Endothelial cell of umbilical vein (primary cell): ENCODE results near the gene MIR17HG. TPM values are rescaled to one million over a fixed set of nuclear protein-coding genes. Genes with fewer than 3 reads are reported as not detected.

Experiments used
- BruUV-seq: library from RNA; stranded (reverse); fragments of 400-500 nt; replicated peaks from 2 replicates; lab custom pipeline; 2021; lab: Mats Ljungman, UMichigan
- CTCF ChIA-PET: fragments of 300-600, 350-600 bp; sonication (Branson Sonifier 250); formaldehyde crosslinking; loops from one replicate; lab custom pipeline; 2021; ENCODE audit warnings: antibody characterized with exemption, inconsistent platforms; lab: Charles Lee
- POLR2A ChIA-PET: fragments of 300-600, 350-600 bp; sonication (Branson Sonifier 250); formaldehyde crosslinking; loops from one replicate; lab custom pipeline; 2021; ENCODE audit warnings: antibody characterized with exemption, inconsistent platforms; lab: Charles Lee
- DNase-seq: peaks from one replicate; pipeline ENCODE4 v3.0.0-alpha.2; 2011; ENCODE audit warnings: low read depth, low spot score
- FAIRE-seq: peaks from 2 replicates; lab custom pipeline; 2011; peaks lifted over from hg19 to GRCh38; lab: Jason Lieb, UNC
- H2AFZ ChIP-seq: 2 replicates; pipeline ENCODE4 v1.6.0; 2012; ENCODE audit warnings: low read depth, low read length, control low read depth, inconsistent platforms
- H3K27ac ChIP-seq: 2 replicates; pipeline ENCODE4 v1.5.1; 2011; ENCODE audit warnings: low read depth, mild to moderate bottlenecking, control low read depth, low read length, moderate library complexity; ENCODE audit not compliant: insufficient read depth
- H3K27me3 ChIP-seq, 2 experiments: 2 replicates each; pipeline versions ENCODE4 v1.6.0 to v1.6.1; 2011; ENCODE audit warnings: low read length in 2 of 2, mixed read lengths in 1 of 2; ENCODE audit not compliant: control insufficient read depth in 2 of 2, insufficient read depth in 2 of 2
- H3K36me3 ChIP-seq, 2 experiments: 2 replicates in 1 of 2; 3 replicates in 1 of 2; pipeline ENCODE4 v1.5.1; 2011; ENCODE audit warnings: low read length in 2 of 2, mild to moderate bottlenecking in 1 of 2, moderate library complexity in 1 of 2; ENCODE audit not compliant: control insufficient read depth in 2 of 2, insufficient read depth in 2 of 2; ENCODE audit errors: extremely low read depth in 1 of 2
- H3K4me1 ChIP-seq: 3 replicates; pipeline ENCODE4 v1.5.1; 2011; ENCODE audit warnings: mild to moderate bottlenecking, low read length; ENCODE audit not compliant: control insufficient read depth, insufficient read depth; ENCODE audit errors: extremely low read depth
- H3K4me2 ChIP-seq: 2 replicates; pipeline ENCODE4 v1.6.1; 2011; ENCODE audit warnings: low read length, control low read depth, mixed read lengths; ENCODE audit not compliant: insufficient read depth
- H3K4me3 ChIP-seq, 3 experiments: fragments of 200-600 bp in 1 of 3; sonication (generic), shearing (Covaris generic) in 1 of 3; replicated peaks in 1 of 3; 2 replicates each; pipeline ENCODE4 v1.5.1; 2011 to 2016; ENCODE audit warnings: control low read depth in 3 of 3, low read length in 3 of 3, mild to moderate bottlenecking in 2 of 3, inconsistent platforms in 1 of 3, low read depth in 1 of 3, moderate library complexity in 1 of 3; ENCODE audit not compliant: insufficient read depth in 1 of 3
- H3K79me2 ChIP-seq: 2 replicates; pipeline ENCODE4 v1.6.0; 2012; ENCODE audit warnings: low read length, inconsistent platforms; ENCODE audit not compliant: control insufficient read depth, insufficient read depth
- H3K9ac ChIP-seq: replicated peaks from 2 replicates; pipeline ENCODE3; 2011; ENCODE audit warnings: low read length, control low read depth; ENCODE audit not compliant: insufficient read depth; ENCODE audit errors: extremely low read depth
- H3K9me1 ChIP-seq: replicated peaks from 3 replicates; pipeline ENCODE4 v1.6.0; 2011; ENCODE audit warnings: mild to moderate bottlenecking, low read length; ENCODE audit not compliant: control insufficient read depth, insufficient read depth; ENCODE audit errors: extremely low read depth
- H3K9me3 ChIP-seq: replicated peaks from 2 replicates; pipeline ENCODE4 v1.5.1; 2012; ENCODE audit warnings: low read length, inconsistent platforms; ENCODE audit not compliant: control insufficient read depth, insufficient read depth
- H4K20me1 ChIP-seq: replicated peaks from 2 replicates; pipeline ENCODE3; 2011; ENCODE audit warnings: mild to moderate bottlenecking, low read length; ENCODE audit not compliant: control insufficient read depth, insufficient read depth; ENCODE audit errors: extremely low read depth
- CTCF ChIP-seq, 2 donors: IDR thresholded peaks; 1 replicate in 1 of 2; 2 replicates in 1 of 2; pipeline ENCODE4 v1.5.1; 2011; ENCODE audit warnings: low read length in 2 of 2, mild to moderate bottlenecking in 2 of 2, moderate library complexity in 2 of 2, control low read depth in 1 of 2, inconsistent platforms in 1 of 2, low read depth in 1 of 2; ENCODE audit not compliant: insufficient read depth in 1 of 2; ENCODE audit errors: extremely low read depth in 1 of 2
- EZH2 ChIP-seq: IDR thresholded peaks from 2 replicates; pipeline ENCODE4 v1.6.1; 2012; ENCODE audit warnings: borderline replicate concordance, low read depth, mild to moderate bottlenecking, moderate library complexity, low read length, inconsistent platforms; ENCODE audit not compliant: severe bottlenecking
- FOS ChIP-seq: IDR thresholded peaks from 2 replicates; pipeline ENCODE4 v1.6.1; 2011; ENCODE audit warnings: mild to moderate bottlenecking, low read length, moderate library complexity, borderline replicate concordance; ENCODE audit not compliant: insufficient read depth
- GATA2 ChIP-seq: IDR thresholded peaks from 2 replicates; pipeline ENCODE4 v1.7.0; 2011; ENCODE audit warnings: low read depth, mild to moderate bottlenecking, moderate library complexity, mixed read lengths, low read length; ENCODE audit not compliant: insufficient read length, insufficient read depth
- JUN ChIP-seq: IDR thresholded peaks from 2 replicates; pipeline ENCODE4 v1.6.1; 2011; ENCODE audit warnings: borderline replicate concordance, low read depth; ENCODE audit not compliant: insufficient read length, insufficient read depth
- MAX ChIP-seq: IDR thresholded peaks from 2 replicates; pipeline ENCODE4 v1.6.1; 2011; ENCODE audit not compliant: insufficient read depth, insufficient read length
- MYC ChIP-seq: IDR thresholded peaks from one replicate; pipeline ENCODE4 v1.6.1; 2011; ENCODE audit warnings: mild to moderate bottlenecking, low read depth, low read length
- POLR2A ChIP-seq: IDR thresholded peaks from 2 replicates; pipeline ENCODE4 v1.6.1; 2012; ENCODE audit warnings: low read depth, mild to moderate bottlenecking, control low read depth, low read length
- POLR2AphosphoS5 ChIP-seq: IDR thresholded peaks from 2 replicates; pipeline ENCODE4 v1.6.1; 2012; ENCODE audit warnings: low read depth, mild to moderate bottlenecking, control low read depth, low read length, moderate library complexity; ENCODE audit not compliant: insufficient read depth
- dilution Hi-C: fragments of 300-500 bp; cut with MboI; formaldehyde crosslinking; loops from one replicate; pipeline ENCODE4 v1.15.0; 2019; ENCODE audit warnings: low sequenced_read_pairs; ENCODE audit not compliant: extremely low pct_ligation_motif_present
- intact Hi-C: fragments of 100-400 bp; cut with micrococcal nuclease; formaldehyde crosslinking; loops from one replicate; pipeline ENCODE4 v1.10.0; 2022
- polyA plus RNA-seq, 4 experiments: library from polyadenylated mRNA; depleted of rRNA in 3 of 4; stranded (reverse) in 3 of 4; unstranded in 1 of 4; fragments of >200 nt; gene quantifications; 2 replicates each; pipeline versions ENCODE4 v1.2.1 to v1.2.3, GENCODE V29; 2011 to 2012; ENCODE audit warnings: missing spikeins in 1 of 4
- total RNA-seq: library from RNA; stranded (reverse); gene quantifications from 2 replicates; pipeline ENCODE4 v1.2.3, GENCODE V29; 2021

MIR17HG gene
- total and polyA plus RNA-seq, 2 donors (not counting 3 experiments of a cell fraction or from before 2014, with no cell fraction given): 1.8 to 9.5 TPM

DNA sequence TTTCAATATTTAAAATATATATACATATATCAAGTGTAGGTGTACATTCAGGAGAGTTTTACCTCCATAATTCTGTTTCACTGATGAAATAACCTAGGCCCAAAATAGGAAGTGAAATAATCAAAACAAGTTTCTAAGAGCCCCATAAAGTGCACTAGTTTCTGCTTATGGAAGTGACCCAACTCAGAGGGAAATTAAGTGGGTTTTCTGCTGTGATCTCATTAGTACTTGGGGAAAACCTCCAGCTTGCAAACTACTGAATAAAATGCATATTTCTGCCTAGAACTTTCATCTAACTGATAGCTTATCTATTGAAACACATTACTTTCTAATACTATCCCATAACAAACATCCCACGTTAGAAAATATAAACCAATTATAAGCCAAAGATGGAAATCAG, 45.4 kb upstream of the MIR17HG start:
- Histone ChIP-seq H3K9me3 (no peaks in the 10 kb centered on the region), H3K27ac (no peak overlapping the region), H3K27me3 (peaks cover 0 to 4% of the 10 kb centered on the region in 2 experiments), H3K9me1 (no peaks in the 10 kb centered on the region), H3K36me3 (no peaks in the 10 kb centered on the region), H3K79me2 (no peaks in the 10 kb centered on the region), H3K9ac (no peak overlapping the region), H3K4me2 (no peak overlapping the region), H4K20me1 (no peaks in the 10 kb centered on the region), H2AFZ (no peak overlapping the region), H3K4me3 (no peak overlapping the region), H3K4me1 (no peaks in the 10 kb centered on the region)
- ChIA-PET POLR2A (no interaction called here), CTCF (interaction anchor here (3.3 kb wide), 1 partner anchor 12 kb away, joined by 14 read pairs; no protein-coding TSS in a partner anchor)
- no TSS peak for BruUV-seq
- intact Hi-C loops: no loop called here
- FAIRE-seq (no peak), DNase-seq (no peak)
- TF ChIP-seq GATA2 (no peak), EZH2 (no peak), FOS (no peak)
- dilution Hi-C loops: no loop called here

DNA sequence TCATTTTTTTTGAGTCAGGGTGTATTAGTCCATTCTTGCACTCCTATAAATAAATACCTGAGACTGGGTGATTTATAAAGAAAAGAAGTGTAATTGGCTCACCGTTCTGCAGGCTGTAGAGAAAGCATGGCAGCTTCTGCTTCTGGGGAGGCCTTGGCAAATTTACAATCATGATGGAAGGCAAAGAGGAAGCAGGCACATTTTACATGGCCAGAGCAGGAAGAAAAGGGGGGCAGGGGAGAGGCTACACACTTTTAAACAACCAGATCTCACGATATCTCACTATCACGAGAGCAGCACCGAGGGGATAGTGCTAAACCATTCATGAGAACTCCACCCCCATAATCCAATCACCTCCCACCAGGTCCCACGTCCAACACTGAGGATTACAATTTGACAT, 44.5 kb upstream of the MIR17HG start:
- H3K79me2 ChIP-seq: no peaks in the 10 kb centered on the region
- intact Hi-C loops (no loop called here), dilution Hi-C loops (no loop called here)
- no peaks in the 10 kb centered on the region for H3K9me3 ChIP-seq
- FAIRE-seq (no peak), DNase-seq (no peak)
- BruUV-seq: no TSS peak
- H3K36me3 ChIP-seq: no peaks in the 10 kb centered on the region
- H3K4me2 ChIP-seq: no peak overlapping the region
- no peak for TF ChIP-seq MYC
- no peak for TF ChIP-seq FOS
- no peak for TF ChIP-seq POLR2AphosphoS5
- TF ChIP-seq JUN: no peak
- no peak for TF ChIP-seq CTCF (IDR thresholded peaks at IDR 0.05; ENCODE audit: extremely low read depth in 1 of 2, insufficient read depth in 1 of 2, low read depth in 1 of 2, low read length in 2 of 2)
- TF ChIP-seq MAX: no peak
- no peak for TF ChIP-seq POLR2A
- TF ChIP-seq GATA2: no peak
- no peak for TF ChIP-seq EZH2
- H3K27ac ChIP-seq: no peak overlapping the region
- no peak overlapping the region for H3K9ac ChIP-seq
- H2AFZ ChIP-seq: no peak overlapping the region
- H4K20me1 ChIP-seq: no peaks in the 10 kb centered on the region
- no peaks in the 10 kb centered on the region for H3K9me1 ChIP-seq
- no peaks in the 10 kb centered on the region for H3K4me1 ChIP-seq
- no peak overlapping the region for H3K4me3 ChIP-seq
- no peaks in the 10 kb centered on the region for H3K27me3 ChIP-seq
- ChIA-PET POLR2A (no interaction called here), CTCF (interaction anchor here (0.6 to 3.3 kb wide), 2 partner anchors 11 to 1701 kb away, joined by 4 to 14 read pairs; no protein-coding TSS in a partner anchor)
